Measurements from ENCODE around the gene EXOC1.

GRCh38 chr4:55892156-55892555, 38.7 kb downstream of the EXOC1 start:
- TF ChIP-seq EP300 (IDR thresholded peaks at IDR 0.05) (no peak), CTCF (IDR thresholded peaks at IDR 0.05) (no peak)

All from ovary (tissue), 3 donors.